HPDE6-E6E7 (cell line): Measurements from ENCODE around the gene NEIL1.
"Not testable (repeated sequence)": the region's sequence is repeated elsewhere in the genome, so short reads cannot be mapped to it uniquely, and the experiment has no call there.

Experiments
- DNase-seq: peaks from one replicate; pipeline ENCODE4 v3.0.0; 2011; ENCODE audit warnings: missing footprints; ENCODE audit errors: extremely low spot score

NEIL1 gene

DNA sequence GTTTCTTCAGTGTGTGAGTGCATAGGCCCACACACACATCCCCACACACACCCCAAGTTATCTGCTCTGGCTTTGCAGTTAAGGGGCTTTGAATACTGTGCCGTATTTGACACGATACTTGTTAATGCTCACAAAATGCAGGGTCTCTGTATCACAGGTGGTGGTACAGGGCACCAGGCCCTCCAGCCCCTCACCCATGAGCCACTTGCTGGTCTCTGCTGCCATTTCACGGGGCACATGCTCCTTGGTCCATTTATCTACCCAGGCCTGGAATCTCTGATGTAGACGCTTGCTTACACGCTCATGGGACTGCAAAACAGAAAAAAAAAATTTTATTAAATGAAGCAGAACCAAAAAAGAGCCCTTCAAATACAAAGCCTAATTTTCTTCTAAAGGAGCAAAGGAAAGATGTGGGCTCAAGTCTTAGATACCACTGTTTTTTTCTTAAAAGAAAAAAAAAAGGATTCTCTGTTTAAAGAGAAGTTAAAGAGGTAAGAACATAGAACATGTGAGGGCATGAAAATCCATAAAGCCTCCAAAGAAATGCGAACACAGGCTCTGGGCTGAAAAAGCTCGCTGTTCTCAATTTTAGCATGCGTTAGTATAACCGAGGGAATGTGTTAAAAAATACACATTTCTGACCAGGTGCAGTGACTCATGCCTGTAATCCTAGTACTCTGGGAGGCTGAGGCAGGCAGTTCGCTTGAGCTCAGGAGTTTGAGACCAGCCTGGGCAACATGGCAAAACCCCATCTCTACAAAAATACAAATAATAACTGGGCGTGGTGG is 25.3 kb downstream of the NEIL1 start:
- no peak for DNase-seq

DNA sequence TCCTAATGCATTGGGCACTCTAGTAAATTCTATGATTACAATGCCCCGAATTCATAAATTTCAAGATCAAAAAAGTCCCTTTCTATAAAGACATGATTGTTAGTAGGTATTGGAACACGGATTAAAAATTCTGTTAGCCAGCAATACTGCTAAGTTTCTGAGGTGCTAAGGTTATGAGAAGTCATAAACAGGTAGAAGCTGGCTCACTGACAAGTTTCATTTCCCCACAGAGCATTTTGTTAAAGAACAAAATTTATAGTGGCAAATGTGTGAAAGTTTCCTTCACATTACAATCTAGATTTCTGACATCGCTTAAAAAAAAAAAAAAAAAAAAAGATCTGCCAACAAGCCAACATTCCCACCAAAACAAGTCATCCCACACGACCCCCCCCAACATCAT is 33.9 kb downstream of the NEIL1 start:
- no peak for DNase-seq

DNA sequence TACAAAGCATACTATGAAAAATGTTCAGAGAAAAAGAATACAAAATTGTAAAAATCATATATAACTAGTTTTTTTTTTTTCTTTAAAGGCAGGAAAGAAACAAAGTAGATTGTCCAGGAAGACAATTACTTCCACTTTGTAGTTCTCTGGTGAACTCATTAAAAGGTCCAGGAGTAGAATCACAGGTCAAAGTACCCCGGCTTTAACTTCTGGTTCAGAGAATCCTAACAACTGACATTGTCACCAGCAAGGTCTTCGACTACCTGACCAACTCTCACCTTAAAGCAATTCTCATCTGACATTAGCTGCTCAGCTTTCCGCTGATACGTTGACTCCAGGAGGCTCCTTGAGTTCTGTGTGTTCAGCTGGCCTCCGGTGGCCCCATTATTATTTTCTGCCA is 37.1 kb downstream of the NEIL1 start:
- DNase-seq, result not testable (repeated sequence)

DNA sequence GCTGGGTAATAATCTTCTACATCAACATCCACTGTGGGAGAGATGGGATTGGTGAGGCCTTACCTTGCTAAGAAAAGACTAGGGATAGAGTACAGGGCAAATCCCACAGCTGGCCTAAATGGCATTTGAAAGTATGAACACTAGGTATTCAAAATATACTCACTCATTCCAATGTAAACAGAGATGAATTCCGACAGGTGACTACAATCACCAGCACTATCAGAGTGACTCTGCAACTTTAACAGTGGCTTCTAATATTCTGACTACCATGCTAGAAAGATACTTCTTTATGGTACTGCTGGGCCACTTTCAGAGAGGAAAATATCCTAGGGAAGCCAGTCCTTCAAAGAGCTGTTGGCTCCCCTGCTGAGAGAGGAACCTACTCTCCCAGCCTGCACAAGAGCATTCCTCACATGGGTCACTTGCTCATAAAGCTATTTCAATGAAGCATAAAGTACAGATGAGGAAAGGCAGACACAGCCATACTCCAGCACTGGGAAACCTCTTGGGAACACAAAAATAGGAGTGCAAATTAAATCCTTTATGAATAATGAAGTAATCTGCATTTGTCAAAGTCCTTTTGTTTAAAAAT is 43.0 kb downstream of the NEIL1 start:
- DNase-seq, result no peak

DNA sequence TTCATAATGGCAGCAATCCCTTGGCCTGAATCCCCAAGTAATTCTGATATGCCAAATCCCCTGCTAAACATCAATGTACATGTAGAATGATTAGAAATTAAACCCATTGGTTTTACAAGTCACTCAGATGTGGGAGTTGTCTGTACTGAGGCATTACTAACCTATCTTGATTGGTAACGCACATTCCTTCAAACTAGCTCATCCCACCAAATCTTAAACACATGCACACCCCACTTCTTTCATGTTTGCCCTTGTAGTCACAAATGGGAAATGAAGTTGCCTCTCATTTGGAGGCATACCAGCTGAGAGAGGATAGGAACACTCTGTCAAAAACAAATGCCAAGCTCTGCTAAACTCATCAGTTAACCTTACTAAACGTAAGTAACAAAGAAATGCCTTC is 50.7 kb downstream of the NEIL1 start:
- no peak for DNase-seq

DNA sequence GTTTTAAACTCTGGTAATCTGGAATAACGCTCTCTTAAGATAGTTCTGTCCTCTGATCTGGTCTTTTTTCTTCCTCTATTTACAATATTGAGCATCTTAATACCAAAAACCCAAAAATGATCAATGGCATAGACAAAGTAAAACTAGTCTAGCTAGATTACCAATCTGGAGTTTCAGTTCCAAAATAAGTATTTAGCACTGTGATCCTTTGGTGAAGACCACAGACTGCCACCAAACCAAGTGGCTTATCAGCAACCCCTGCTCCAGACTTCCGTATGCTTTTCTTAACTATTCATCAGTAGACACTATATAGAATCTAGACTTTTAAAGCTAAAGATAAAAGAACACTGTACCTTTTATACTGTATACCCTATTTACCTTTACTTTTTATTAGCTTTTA is 57.1 kb downstream of the NEIL1 start:
- DNase-seq, result no peak
